ENCODE measurements around the gene GPC2.
"Not testable (repeated sequence)": the region's sequence is repeated elsewhere in the genome, so short reads cannot be mapped to it uniquely, and the experiment has no call there.

The GPC2 gene

GRCh38 chr7:100177045-100178001, at the start of gene GPC2, which contains the start of gene STAG3:
Gene GPC2 (minus strand): TSS chr7:100177381. CDS start chr7:100177199, 182 bp downstream.
Gene STAG3 (plus strand): TSS chr7:100177918. CDS start chr7:100180557, 2,639 bp downstream.
- DNase-seq (ENCODE audit: low read depth): peak; percentile 97
- peak within 1 kb of the TSS; percentile 56 for H3K4me3 ChIP-seq (ENCODE audit: low read depth, low read length)
- no peak for TF ChIP-seq CTCF (IDR thresholded peaks at IDR 0.05; ENCODE audit: insufficient read depth, low read depth, low read length, missing control alignments)

- DNase-seq (ENCODE audit: low read depth); H3K4me3 ChIP-seq (ENCODE audit: low read depth, low read length): not testable (repeated sequence)
Measured at GRCh38 chr7:100224891-100225290, 47.7 kb upstream of the GPC2 start.

GRCh38 chr7:100223376-100223927, 46.3 kb upstream of the GPC2 start:
- DNase-seq (ENCODE audit: low read depth): not testable (repeated sequence)

GRCh38 chr7:100222445-100223132, 45.4 kb upstream of the GPC2 start:
- no peak for DNase-seq (ENCODE audit: low read depth)
- H3K4me3 ChIP-seq (ENCODE audit: low read depth, low read length): peak overlapping the region; percentile 66
- no peak for TF ChIP-seq CTCF (IDR thresholded peaks at IDR 0.05; ENCODE audit: insufficient read depth, low read depth, low read length, missing control alignments)

More at GRCh38 chr7:100223376-100223927, 46.3 kb upstream of the GPC2 start:
- H3K4me3 ChIP-seq (ENCODE audit: low read depth, low read length): not testable (repeated sequence)

GRCh38 chr7:100221767-100222444, 44.7 kb upstream of the GPC2 start:
- peak overlapping the region; percentile 66 for H3K4me3 ChIP-seq (ENCODE audit: low read depth, low read length)
- no peak for TF ChIP-seq CTCF (IDR thresholded peaks at IDR 0.05; ENCODE audit: insufficient read depth, low read depth, low read length, missing control alignments)
- peak; percentile 34 for DNase-seq (ENCODE audit: low read depth)

GRCh38 chr7:100221231-100221718, 44.1 kb upstream of the GPC2 start:
- TF ChIP-seq CTCF (IDR thresholded peaks at IDR 0.05; ENCODE audit: insufficient read depth, low read depth, low read length, missing control alignments): no peak
- DNase-seq (ENCODE audit: low read depth): peak; percentile 95
- H3K4me3 ChIP-seq (ENCODE audit: low read depth, low read length): peak overlapping the region; percentile 66

- DNase-seq (ENCODE audit: low read depth): no peak
- TF ChIP-seq CTCF (IDR thresholded peaks at IDR 0.05; ENCODE audit: insufficient read depth, low read depth, low read length, missing control alignments): no peak
- peak overlapping the region; percentile 66 for H3K4me3 ChIP-seq (ENCODE audit: low read depth, low read length)
Measured at GRCh38 chr7:100220586-100221230, 43.5 kb upstream of the GPC2 start.

- peak within 1 kb of the TSS; percentile 66 for H3K4me3 ChIP-seq (ENCODE audit: low read depth, low read length)
- DNase-seq (ENCODE audit: low read depth): not testable (repeated sequence)
Measured at GRCh38 chr7:100219801-100220585, 42.8 kb upstream of the GPC2 start, which contains the start of gene PVRIG. Gene PVRIG (plus strand): TSS chr7:100219949. CDS start chr7:100219971, 22 bp downstream.

Data from GM12865 (cell line).